Measurements from ENCODE around the gene CCDC186. TPM values are rescaled to one million over a fixed set of nuclear protein-coding genes. Genes with fewer than 3 reads are reported as not detected.

The CCDC186 gene
- polyA plus RNA-seq (2013): 30.2 and 30.7 TPM in 2 replicates

DNA sequence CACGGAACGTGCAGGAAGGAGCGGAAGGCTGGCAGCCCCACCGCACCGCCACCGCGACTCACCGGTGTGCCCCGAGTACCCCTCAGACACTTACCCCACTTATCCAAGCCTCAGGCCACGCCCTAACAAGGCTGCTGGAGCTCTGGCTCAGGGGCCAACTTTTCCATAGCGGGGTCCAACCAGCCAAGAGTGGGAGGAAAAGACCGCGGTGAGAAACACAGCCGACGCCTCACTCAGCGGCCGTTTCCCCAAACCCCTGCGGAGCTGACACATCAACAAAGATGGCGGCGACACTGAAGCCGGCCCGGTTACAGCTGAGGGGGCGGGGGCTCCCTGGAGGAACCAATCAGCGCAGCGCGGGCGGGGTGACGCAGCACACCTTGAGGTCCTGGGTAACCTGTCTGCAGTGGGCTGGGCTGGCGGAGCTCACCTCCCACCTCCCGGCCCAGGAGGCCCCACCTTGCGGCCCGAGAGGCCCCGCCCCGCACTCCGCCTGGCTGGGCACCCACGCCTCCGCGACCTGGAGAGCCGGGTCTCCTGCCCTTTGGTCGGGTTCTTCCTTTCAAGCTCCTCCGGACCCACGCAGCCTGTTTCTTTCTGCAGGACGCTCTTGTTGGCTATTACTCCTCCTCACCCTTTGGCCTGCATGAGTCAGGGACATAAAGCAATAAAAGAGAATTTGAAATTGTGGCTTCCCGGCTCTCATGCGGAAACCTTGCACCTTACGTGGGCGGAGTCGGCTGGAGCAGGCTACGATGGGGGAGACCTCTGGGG lies at the start of gene CCDC186:
Gene CCDC186 (minus strand): TSS at position 283 of the 774 bp plus-strand sequence. CDS start 10,935 bp downstream, outside the sequence.
- Histone ChIP-seq H3K14ac (ENCODE audit: low read length) (peak within 1 kb of the TSS; percentile 93), H4K12ac (ENCODE audit: low read depth, low read length) (peak within 1 kb of the TSS; percentile 89), H3K18ac (ENCODE audit: low read length) (peak within 1 kb of the TSS; percentile 98), H3K27me3 (ENCODE audit: insufficient read depth, low read length) (no peaks in the 10 kb centered on the region), H2BK5ac (ENCODE audit: low read depth, low read length, poor library complexity) (peak within 1 kb of the TSS; percentile 84), H2BK120ac (ENCODE audit: insufficient read depth, low read length, poor library complexity) (peak within 1 kb of the TSS; percentile 93), H3K4me3 (ENCODE audit: low read depth, low read length) (peak within 1 kb of the TSS; percentile 94), H4K8ac (ENCODE audit: low read depth, low read length) (peak within 1 kb of the TSS; percentile 91), H3K4me1 (ENCODE audit: control insufficient read depth in 1 of 2, insufficient read depth in 2 of 2, low read length in 2 of 2) (peaks cover 4% of the 10 kb centered on the region in 2 experiments), H3K36me3 (ENCODE audit: control insufficient read depth in 1 of 2, insufficient read depth in 2 of 2, low read length in 2 of 2) (peaks cover 0 to 5% of the 10 kb centered on the region in 2 experiments), H3K4ac (ENCODE audit: low read depth, low read length) (peak within 1 kb of the TSS; percentile 96), H3K9me3 (ENCODE audit: insufficient read depth, low read depth, low read length) (no peaks in the 10 kb centered on the region), H2AK5ac (ENCODE audit: low read length) (peak within 1 kb of the TSS; percentile 58), H3K4me2 (ENCODE audit: low read length) (peak within 1 kb of the TSS; percentile 66), H3K79me1 (ENCODE audit: low read length) (peaks cover 5% of the 10 kb centered on the region), H3K9ac (ENCODE audit: low read length) (peak within 1 kb of the TSS; percentile 92), H3K79me2 (ENCODE audit: control insufficient read depth, insufficient read depth, low read length, poor library complexity) (peaks cover 11% of the 10 kb centered on the region), H2BK12ac (ENCODE audit: low read length) (peak within 1 kb of the TSS; percentile 63), H4K91ac (ENCODE audit: low read depth, low read length) (peak within 1 kb of the TSS; percentile 96), H2AFZ (ENCODE audit: insufficient read depth, low read length, poor library complexity) (peak within 1 kb of the TSS; percentile 94), H3K27ac (ENCODE audit: low read depth, low read length) (peak within 1 kb of the TSS; percentile 84), H3K23ac (ENCODE audit: low read length) (no peak within 1 kb of the TSS)
- WGBS (ENCODE audit: extremely low coverage, insufficient coverage, insufficient read length): no CpG with 5 or more reads among the region's 49 CpGs
- peak; percentile 98 to 99 for DNase-seq

DNA sequence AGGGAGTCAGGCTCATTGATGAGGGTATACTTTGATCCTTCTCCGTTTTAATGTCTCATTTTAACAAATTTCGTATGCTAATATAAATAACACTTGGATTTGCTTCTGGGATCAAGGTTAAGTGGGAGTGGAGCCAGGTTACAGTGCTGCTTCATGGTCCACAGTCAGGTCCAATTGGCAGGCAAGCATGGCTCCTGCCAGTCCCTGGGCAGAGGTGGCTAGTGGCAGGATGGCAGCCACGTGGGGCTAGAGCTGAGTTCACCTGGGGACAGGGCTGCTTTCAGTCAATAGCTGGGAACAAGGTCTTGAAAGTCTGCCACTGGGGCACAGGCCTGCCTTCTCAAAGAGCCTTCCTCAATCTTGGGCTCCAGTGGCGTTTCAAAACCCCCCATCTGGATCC lies 49.1 kb upstream of the CCDC186 start:
- no CpG with 5 or more reads among the region's 4 CpGs for WGBS (ENCODE audit: extremely low coverage, insufficient coverage, insufficient read length)
- no peaks in the 10 kb centered on the region for H3K79me2 ChIP-seq (ENCODE audit: control insufficient read depth, insufficient read depth, low read length, poor library complexity)

DNA sequence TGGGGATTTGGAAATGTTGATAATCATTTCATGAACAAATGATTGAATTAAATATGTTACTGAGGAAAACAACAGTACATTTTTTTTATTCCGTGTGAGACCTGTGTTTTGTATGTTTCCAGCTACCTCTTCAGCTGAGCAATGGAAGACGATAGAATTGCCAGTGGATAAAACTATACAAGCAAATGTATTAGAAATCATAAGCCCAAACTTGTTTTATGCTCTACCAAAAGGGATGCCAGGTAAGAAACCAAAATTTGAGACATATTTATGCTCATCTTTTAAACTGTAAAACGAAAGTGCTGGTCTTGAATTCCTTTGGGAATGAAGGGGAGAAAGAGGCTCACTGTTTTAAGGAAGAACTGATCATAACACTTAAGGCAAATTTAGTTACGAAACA lies 47.2 kb upstream of the CCDC186 start:
- Histone ChIP-seq H4K12ac (ENCODE audit: low read depth, low read length) (no peak overlapping the region), H3K79me1 (ENCODE audit: low read length) (no peaks in the 10 kb centered on the region), H3K4ac (ENCODE audit: low read depth, low read length) (no peak overlapping the region), H2BK120ac (ENCODE audit: insufficient read depth, low read length, poor library complexity) (no peak overlapping the region), H3K4me3 (ENCODE audit: low read depth, low read length) (no peak overlapping the region), H4K91ac (ENCODE audit: low read depth, low read length) (no peak overlapping the region), H3K4me2 (ENCODE audit: low read length) (no peak overlapping the region), H3K9ac (ENCODE audit: low read length) (no peak overlapping the region), H3K36me3 (ENCODE audit: control insufficient read depth in 1 of 2, insufficient read depth in 2 of 2, low read length in 2 of 2) (no peaks in the 10 kb centered on the region), H2BK5ac (ENCODE audit: low read depth, low read length, poor library complexity) (no peak overlapping the region), H3K79me2 (ENCODE audit: control insufficient read depth, insufficient read depth, low read length, poor library complexity) (no peaks in the 10 kb centered on the region), H3K14ac (ENCODE audit: low read length) (no peak overlapping the region), H2AK5ac (ENCODE audit: low read length) (no peak overlapping the region), H3K23ac (ENCODE audit: low read length) (no peak overlapping the region), H3K18ac (ENCODE audit: low read length) (no peak overlapping the region), H2AFZ (ENCODE audit: insufficient read depth, low read length, poor library complexity) (no peak overlapping the region), H3K9me3 (ENCODE audit: insufficient read depth, low read depth, low read length) (no peaks in the 10 kb centered on the region), H3K27ac (ENCODE audit: low read depth, low read length) (no peak overlapping the region), H2BK12ac (ENCODE audit: low read length) (no peak overlapping the region), H3K27me3 (ENCODE audit: insufficient read depth, low read length) (peaks cover 2% of the 10 kb centered on the region), H3K4me1 (ENCODE audit: control insufficient read depth in 1 of 2, insufficient read depth in 2 of 2, low read length in 2 of 2) (no peaks in the 10 kb centered on the region), H4K8ac (ENCODE audit: low read depth, low read length) (no peak overlapping the region)
- no peak for DNase-seq
- WGBS (ENCODE audit: extremely low coverage, insufficient coverage, insufficient read length): no CpG with 5 or more reads among the region's 4 CpGs

More for the DNA sequence above, 49.1 kb upstream of the CCDC186 start:
- no peaks in the 10 kb centered on the region for H3K36me3 ChIP-seq (ENCODE audit: control insufficient read depth in 1 of 2, insufficient read depth in 2 of 2, low read length in 2 of 2)
- no peak overlapping the region for H2BK120ac ChIP-seq (ENCODE audit: insufficient read depth, low read length, poor library complexity)
- no peak overlapping the region for H2AFZ ChIP-seq (ENCODE audit: insufficient read depth, low read length, poor library complexity)
- H4K8ac ChIP-seq (ENCODE audit: low read depth, low read length): no peak overlapping the region
- H3K23ac ChIP-seq (ENCODE audit: low read length): no peak overlapping the region
- no peak overlapping the region for H4K91ac ChIP-seq (ENCODE audit: low read depth, low read length)
- no peak overlapping the region for H2BK5ac ChIP-seq (ENCODE audit: low read depth, low read length, poor library complexity)
- H3K14ac ChIP-seq (ENCODE audit: low read length): peak overlapping the region; percentile 56
- peaks cover 2% of the 10 kb centered on the region for H3K27me3 ChIP-seq (ENCODE audit: insufficient read depth, low read length)
- no peaks in the 10 kb centered on the region for H3K9me3 ChIP-seq (ENCODE audit: insufficient read depth, low read depth, low read length)
- H3K4me1 ChIP-seq (ENCODE audit: control insufficient read depth in 1 of 2, insufficient read depth in 2 of 2, low read length in 2 of 2): peaks cover 2 to 4% of the 10 kb centered on the region in 2 experiments
- H3K79me1 ChIP-seq (ENCODE audit: low read length): no peaks in the 10 kb centered on the region
- H2AK5ac ChIP-seq (ENCODE audit: low read length): no peak overlapping the region
- peak overlapping the region; percentile 49 for H2BK12ac ChIP-seq (ENCODE audit: low read length)
- no peak overlapping the region for H3K4me2 ChIP-seq (ENCODE audit: low read length)
- no peak overlapping the region for H3K4ac ChIP-seq (ENCODE audit: low read depth, low read length)
- H3K9ac ChIP-seq (ENCODE audit: low read length): no peak overlapping the region
- H4K12ac ChIP-seq (ENCODE audit: low read depth, low read length): no peak overlapping the region
- no peak overlapping the region for H3K4me3 ChIP-seq (ENCODE audit: low read depth, low read length)
- H3K27ac ChIP-seq (ENCODE audit: low read depth, low read length): no peak overlapping the region
- no peak for DNase-seq
- H3K18ac ChIP-seq (ENCODE audit: low read length): no peak overlapping the region

DNA sequence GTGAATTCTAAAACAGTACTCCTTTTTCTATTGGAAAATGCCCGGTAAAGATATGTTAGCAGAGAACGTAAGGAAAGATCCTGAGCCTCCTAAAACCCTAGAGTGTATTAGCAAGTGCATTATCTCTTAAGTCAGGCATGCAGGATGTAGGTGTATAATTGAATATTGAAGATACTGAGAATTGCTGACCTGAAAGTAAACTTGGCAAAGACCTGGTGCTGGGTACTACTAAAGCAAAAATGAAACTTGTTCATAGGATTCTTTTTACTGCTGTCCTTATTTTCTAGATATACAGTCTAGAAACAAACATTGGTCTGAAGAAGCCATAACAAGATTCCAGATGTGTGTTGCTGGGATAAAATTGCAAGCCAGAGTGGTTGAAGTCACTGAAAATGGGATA lies 46.3 kb upstream of the CCDC186 start:
- H3K4me3 ChIP-seq (ENCODE audit: low read depth, low read length): no peak overlapping the region

More for the DNA sequence above, 46.3 kb upstream of the CCDC186 start:
- H3K18ac ChIP-seq (ENCODE audit: low read length): no peak overlapping the region
- H3K4me1 ChIP-seq (ENCODE audit: control insufficient read depth in 1 of 2, insufficient read depth in 2 of 2, low read length in 2 of 2): no peaks in the 10 kb centered on the region
- H3K79me1 ChIP-seq (ENCODE audit: low read length): no peaks in the 10 kb centered on the region
- no peak overlapping the region for H2BK12ac ChIP-seq (ENCODE audit: low read length)
- H2BK5ac ChIP-seq (ENCODE audit: low read depth, low read length, poor library complexity): no peak overlapping the region
- H3K36me3 ChIP-seq (ENCODE audit: control insufficient read depth in 1 of 2, insufficient read depth in 2 of 2, low read length in 2 of 2): no peaks in the 10 kb centered on the region
- H3K14ac ChIP-seq (ENCODE audit: low read length): no peak overlapping the region
- no peak overlapping the region for H4K8ac ChIP-seq (ENCODE audit: low read depth, low read length)
- no peak overlapping the region for H2AFZ ChIP-seq (ENCODE audit: insufficient read depth, low read length, poor library complexity)
- no peak overlapping the region for H3K27ac ChIP-seq (ENCODE audit: low read depth, low read length)
- H4K12ac ChIP-seq (ENCODE audit: low read depth, low read length): no peak overlapping the region
- H3K9me3 ChIP-seq (ENCODE audit: insufficient read depth, low read depth, low read length): no peaks in the 10 kb centered on the region
- H4K91ac ChIP-seq (ENCODE audit: low read depth, low read length): no peak overlapping the region
- no peaks in the 10 kb centered on the region for H3K79me2 ChIP-seq (ENCODE audit: control insufficient read depth, insufficient read depth, low read length, poor library complexity)
- H3K9ac ChIP-seq (ENCODE audit: low read length): no peak overlapping the region
- H3K27me3 ChIP-seq (ENCODE audit: insufficient read depth, low read length): peaks cover 2% of the 10 kb centered on the region
- no peak overlapping the region for H3K23ac ChIP-seq (ENCODE audit: low read length)
- no peak overlapping the region for H3K4ac ChIP-seq (ENCODE audit: low read depth, low read length)
- H3K4me2 ChIP-seq (ENCODE audit: low read length): no peak overlapping the region
- DNase-seq: no peak
- no peak overlapping the region for H2BK120ac ChIP-seq (ENCODE audit: insufficient read depth, low read length, poor library complexity)
- no CpG with 5 or more reads among the region's 2 CpGs for WGBS (ENCODE audit: extremely low coverage, insufficient coverage, insufficient read length)
- H2AK5ac ChIP-seq (ENCODE audit: low read length): no peak overlapping the region
